Raji (cell line): Measurements from ENCODE around the gene FCRL4.

ENCODE experiments used
- POLR2A ChIP-seq: IDR thresholded peaks from 2 replicates; pipeline ENCODE4 v1.6.1; 2011; ENCODE audit warnings: low read depth, low read length, control low read depth; ENCODE audit not compliant: insufficient read depth

FCRL4 gene

GRCh38 chr1:157597959-157598667 is at the start of gene FCRL4:
TSS of gene FCRL4 (minus strand) at chr1:157598085. CDS start at chr1:157597944, 141 bp downstream.
- TF ChIP-seq POLR2A, result no peak

DNA sequence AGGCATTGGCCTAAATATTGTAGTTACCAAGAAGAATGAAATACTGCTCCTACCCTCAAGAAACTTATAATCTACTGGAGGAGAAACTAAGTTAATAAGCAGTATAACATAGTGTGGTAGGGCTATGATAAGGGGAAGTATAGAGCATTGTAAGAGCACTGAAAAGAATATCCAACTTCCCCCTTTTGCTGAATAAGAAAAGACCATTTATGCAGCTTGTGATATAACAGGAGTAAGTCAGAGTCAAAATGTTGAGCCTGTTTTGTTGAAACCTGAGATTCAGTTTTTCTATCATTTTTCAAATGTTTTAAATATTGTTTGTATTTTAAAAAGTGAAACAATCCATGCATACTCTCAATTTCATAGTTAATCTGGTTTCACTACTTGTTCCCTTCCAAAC is 48.3 kb upstream of the FCRL4 start:
- TF ChIP-seq POLR2A, result no peak

- no peak for TF ChIP-seq POLR2A
These were observed 43.3 kb upstream of the FCRL4 start for GRCh38 chr1:157641177-157641576.

GRCh38 chr1:157639800-157640199 is 41.9 kb upstream of the FCRL4 start:
- TF ChIP-seq POLR2A, result no peak

- no peak for TF ChIP-seq POLR2A
These were observed 30.9 kb upstream of the FCRL4 start for GRCh38 chr1:157628773-157629172.

DNA sequence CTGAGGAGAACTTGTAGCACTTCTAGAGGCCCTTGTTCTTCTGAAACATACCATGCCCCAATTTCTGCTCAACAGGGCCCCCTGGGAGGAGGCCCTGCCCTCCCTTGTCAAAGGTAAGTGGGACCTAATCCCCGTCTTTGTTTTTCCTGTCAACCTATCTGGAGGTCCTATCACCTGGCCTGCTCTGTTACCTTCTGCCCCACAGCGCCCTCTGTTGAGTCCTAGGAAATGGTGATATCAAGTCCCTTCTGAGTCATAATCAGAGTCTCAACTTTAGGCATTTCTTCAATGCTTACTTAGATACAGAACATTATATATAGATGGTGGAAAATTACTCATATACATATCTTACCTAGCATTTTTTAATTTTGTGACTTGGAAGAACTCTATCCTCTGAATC is 28.2 kb upstream of the FCRL4 start:
- no peak for TF ChIP-seq POLR2A

DNA sequence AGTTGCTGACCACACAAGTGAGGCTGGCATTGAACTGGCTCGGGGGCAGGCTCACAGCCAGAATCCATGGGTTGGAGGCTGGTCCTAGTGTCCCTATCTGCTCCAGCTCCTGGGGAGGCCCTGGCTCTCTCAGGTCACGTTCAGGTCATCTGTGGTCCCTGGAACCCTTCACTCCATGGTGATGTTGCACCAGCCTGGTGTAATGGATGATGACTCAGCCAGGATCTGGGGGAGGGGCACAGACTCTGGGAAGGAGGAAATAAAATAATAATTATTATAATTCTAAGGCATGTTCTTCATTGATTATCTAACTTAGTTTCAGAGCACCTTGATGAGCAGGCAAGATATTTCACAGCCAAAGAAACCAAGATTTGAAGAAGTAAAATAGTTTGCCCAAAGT is 26.6 kb upstream of the FCRL4 start:
- TF ChIP-seq POLR2A, result no peak

DNA sequence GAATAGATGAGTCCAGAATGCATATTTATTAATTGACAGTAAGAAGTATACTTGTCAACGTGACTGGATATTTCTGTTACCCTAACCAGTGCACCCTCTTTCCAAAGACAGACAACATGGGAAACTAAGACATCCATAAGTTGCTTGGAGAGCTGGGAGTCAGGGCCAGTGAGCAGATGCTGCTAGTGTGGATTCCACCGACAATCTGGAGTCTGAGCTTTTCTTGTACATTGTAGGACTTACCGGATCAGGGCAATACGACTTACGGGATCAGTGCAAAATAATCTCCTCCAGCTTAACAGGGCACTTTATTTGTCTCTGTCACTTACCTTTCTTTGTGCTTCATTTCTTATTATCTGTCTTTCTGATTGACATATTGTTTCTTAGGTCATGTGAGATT is 24.6 kb upstream of the FCRL4 start:
- TF ChIP-seq POLR2A, result no peak

DNA sequence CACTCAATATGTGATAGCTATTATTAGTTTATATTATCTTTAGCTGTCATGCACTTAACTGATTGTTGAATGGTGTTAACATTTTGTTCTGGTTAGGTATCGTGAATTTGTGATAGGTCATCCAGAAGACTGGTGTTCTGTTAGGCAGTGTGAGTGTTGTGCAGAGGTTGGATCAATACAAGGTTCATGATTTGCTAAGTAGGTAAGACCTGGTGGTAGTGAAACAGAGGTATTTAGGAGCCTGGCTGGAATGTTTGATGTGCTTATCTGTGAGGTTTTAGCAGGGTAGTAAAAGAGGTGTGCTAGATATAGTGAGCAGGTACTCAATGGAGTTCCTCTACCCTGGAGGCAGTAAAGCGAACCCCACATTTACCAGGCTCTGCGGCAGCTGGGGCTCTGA is 20.3 kb upstream of the FCRL4 start:
- TF ChIP-seq POLR2A, result no peak

DNA sequence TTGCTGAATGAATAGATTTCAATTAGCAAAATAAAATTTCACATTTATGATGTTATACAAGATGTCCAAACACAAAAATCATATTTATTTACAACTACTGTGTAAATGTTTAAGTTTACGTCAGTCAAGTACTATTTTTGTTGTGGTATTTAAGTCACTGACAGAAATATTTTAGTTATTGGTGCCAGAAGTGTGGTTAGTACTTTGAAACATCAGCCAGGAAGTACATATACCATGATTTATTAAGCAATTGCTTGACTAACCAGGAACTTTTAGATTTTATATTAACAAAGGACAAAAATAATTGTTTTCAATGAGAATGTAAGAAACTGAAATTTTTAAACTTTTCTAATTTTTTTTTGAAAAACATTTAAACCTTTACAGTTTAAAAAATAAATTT is 2.4 kb upstream of the FCRL4 start:
- no peak for TF ChIP-seq POLR2A

DNA sequence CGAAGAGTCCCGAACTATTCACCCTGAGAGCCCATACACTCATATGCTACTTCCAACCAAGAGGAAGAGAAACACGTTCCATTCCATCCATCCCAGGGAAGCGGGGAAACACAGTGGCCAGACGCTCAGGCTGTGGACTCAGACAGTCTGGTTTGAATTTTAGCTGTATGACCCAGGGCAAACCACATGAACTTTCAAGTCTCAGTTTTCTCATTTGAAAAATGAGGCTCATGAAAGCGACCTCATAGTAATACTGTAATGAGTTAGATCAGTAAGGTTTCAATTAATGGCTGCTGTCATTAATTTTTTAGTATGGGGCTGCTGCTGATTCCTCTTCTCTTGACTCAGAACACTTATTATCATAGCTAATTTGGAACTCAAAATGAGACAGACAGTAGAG is 1.5 kb downstream of the FCRL4 start:
- no peak for TF ChIP-seq POLR2A

- TF ChIP-seq POLR2A, result no peak
These were observed 2.5 kb downstream of the FCRL4 start for GRCh38 chr1:157595356-157595755.

GRCh38 chr1:157585984-157586383 is 11.9 kb downstream of the FCRL4 start:
- TF ChIP-seq POLR2A, result no peak

- no peak for TF ChIP-seq POLR2A
These were observed 13.4 kb downstream of the FCRL4 start for GRCh38 chr1:157584503-157584902.

DNA sequence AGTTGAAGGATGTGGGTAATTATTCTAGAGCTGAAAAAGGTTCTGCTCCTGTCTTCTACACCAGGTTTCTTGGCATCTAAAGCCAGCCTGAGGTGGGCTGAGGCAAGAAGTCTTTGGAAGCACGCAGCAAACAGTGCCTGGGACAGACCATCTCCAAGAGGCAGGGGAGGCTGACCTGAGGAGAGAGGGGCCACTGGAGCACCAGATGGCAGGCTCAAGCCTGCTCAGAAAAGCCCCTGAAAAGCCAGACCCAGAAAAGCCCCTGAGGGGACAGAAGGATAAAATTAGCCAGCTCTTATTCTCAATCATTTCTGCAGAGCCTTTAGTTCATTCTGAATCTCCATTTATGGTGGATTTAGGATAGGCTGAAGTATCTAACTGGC is 17.1 kb downstream of the FCRL4 start:
- TF ChIP-seq POLR2A, result no peak

DNA sequence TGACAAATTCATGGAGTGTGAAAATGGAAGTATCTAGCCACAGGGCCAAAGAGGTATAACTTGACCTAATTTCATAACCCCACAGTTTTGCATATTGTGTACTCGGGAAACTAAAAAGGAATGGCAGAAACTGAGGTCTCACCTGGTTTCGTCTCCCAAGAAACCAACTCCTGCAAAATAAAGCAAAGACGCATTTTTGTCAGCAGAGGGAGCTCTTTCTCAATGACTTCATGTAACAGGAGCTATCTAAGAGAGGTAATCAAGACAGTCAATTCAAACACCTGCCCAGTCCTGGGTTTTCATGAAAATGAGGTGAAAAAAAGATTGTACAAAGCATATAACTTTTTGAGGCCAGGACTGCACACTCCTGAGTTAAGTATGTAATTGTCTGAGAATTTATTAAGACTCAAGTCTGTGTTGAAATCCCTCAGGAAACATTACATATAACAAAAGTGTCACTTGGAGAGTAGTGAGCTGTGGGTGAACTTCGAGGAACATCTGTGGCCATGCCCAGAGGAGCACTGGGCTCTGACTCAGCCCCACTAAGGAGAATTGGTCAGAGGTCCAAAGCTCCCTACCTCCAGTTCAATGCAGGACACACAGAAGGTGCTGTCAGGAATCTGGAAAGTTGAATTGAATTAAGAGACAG is 17.6 kb downstream of the FCRL4 start:
- TF ChIP-seq POLR2A, result no peak

GRCh38 chr1:157577420-157577819 is 20.5 kb downstream of the FCRL4 start:
- no peak for TF ChIP-seq POLR2A
